H1 (cell line): ENCODE results near the gene HBEGF. TPM values are rescaled to one million over a fixed set of nuclear protein-coding genes. Genes with fewer than 3 reads are reported as not detected.

Source experiments
- CTCF ChIA-PET: fragments of 300-600 bp; sonication (Branson Sonifier 250); formaldehyde crosslinking; loops from one replicate; lab custom pipeline; 2021; ENCODE audit not compliant: partially characterized antibody; lab: Charles Lee
- POLR2A ChIA-PET: fragments of 300-600 bp; sonication (Branson Sonifier 250); formaldehyde crosslinking; loops from one replicate; lab custom pipeline; 2021; ENCODE audit warnings: inconsistent platforms; ENCODE audit not compliant: partially characterized antibody; lab: Charles Lee
- DNase-seq, 2 experiments: peaks; one replicate each; pipeline versions ENCODE4 v3.0.0 to v3.0.0-alpha.2; 2010 to 2022; ENCODE audit warnings: low spot score in 2 of 2, low read depth in 1 of 2, mixed read lengths in 1 of 2
- FAIRE-seq: peaks from 2 replicates; lab custom pipeline; 2011; peaks lifted over from hg19 to GRCh38; lab: Jason Lieb, UNC
- H2AFZ ChIP-seq: 2 replicates; pipeline ENCODE4 v1.8.1; 2012; ENCODE audit warnings: low read length, inconsistent platforms
- H2AK5ac ChIP-seq: 2 replicates; pipeline ENCODE4 v1.6.1; 2013; ENCODE audit warnings: low read depth, low read length
- H2BK120ac ChIP-seq: replicated peaks from 2 replicates; pipeline ENCODE3; 2013; ENCODE audit warnings: low read depth, low read length, inconsistent platforms
- H2BK12ac ChIP-seq: 2 replicates; pipeline ENCODE4 v1.6.1; 2013; ENCODE audit warnings: low read depth, low read length
- H2BK15ac ChIP-seq: 2 replicates; pipeline ENCODE4 v1.6.1; 2013; ENCODE audit warnings: low read length
- H2BK20ac ChIP-seq: 2 replicates; pipeline ENCODE4 v1.6.1; 2013; ENCODE audit warnings: low read length
- H2BK5ac ChIP-seq: 2 replicates; pipeline ENCODE4 v1.6.1; 2013; ENCODE audit warnings: low read depth, low read length
- H3K14ac ChIP-seq: 2 replicates; pipeline ENCODE4 v1.6.1; 2013; ENCODE audit warnings: inconsistent platforms; ENCODE audit not compliant: insufficient read length
- H3K18ac ChIP-seq: 2 replicates; pipeline ENCODE4 v1.6.1; 2013; ENCODE audit warnings: low read length; ENCODE audit errors: extremely low read depth
- H3K23ac ChIP-seq: 2 replicates; pipeline ENCODE4 v1.6.1; 2013; ENCODE audit warnings: inconsistent platforms; ENCODE audit not compliant: insufficient read length
- H3K23me2 ChIP-seq: 2 replicates; pipeline ENCODE4 v1.6.1; 2013; ENCODE audit warnings: low read depth, low read length
- H3K27ac ChIP-seq: 2 replicates; pipeline ENCODE4 v1.6.1; 2011; ENCODE audit warnings: low read depth, low read length, inconsistent platforms
- H3K27me3 ChIP-seq, 4 experiments: replicated peaks in 1 of 4; 1 replicate in 1 of 4; 2 replicates in 3 of 4; pipeline versions ENCODE4 v1.6.1 to v1.8.1; 2011 to 2013; ENCODE audit warnings: low read length in 3 of 4, mild to moderate bottlenecking in 3 of 4, inconsistent platforms in 2 of 4, mixed read lengths in 2 of 4, moderate library complexity in 1 of 4; ENCODE audit not compliant: control insufficient read depth in 3 of 4, insufficient read depth in 3 of 4; ENCODE audit errors: extremely low read depth in 1 of 4
- H3K36me3 ChIP-seq, 4 experiments: 2 replicates each; pipeline versions ENCODE4 v1.6.1 to v1.8.1; 2011 to 2013; ENCODE audit warnings: mild to moderate bottlenecking in 4 of 4, low read length in 3 of 4, moderate library complexity in 2 of 4, control low read depth in 1 of 4, inconsistent platforms in 1 of 4; ENCODE audit not compliant: insufficient read depth in 4 of 4, control insufficient read depth in 2 of 4
- H3K4ac ChIP-seq: replicated peaks from 2 replicates; pipeline ENCODE3; 2013; ENCODE audit warnings: low read length, low read depth, mixed read lengths, inconsistent platforms; ENCODE audit not compliant: insufficient read length
- H3K4me1 ChIP-seq, 4 experiments: replicated peaks in 1 of 4; 1 replicate in 1 of 4; 2 replicates in 3 of 4; pipeline versions ENCODE4 v1.6.1 to v1.8.1; 2011 to 2013; ENCODE audit warnings: low read length in 3 of 4, inconsistent platforms in 2 of 4, mixed read lengths in 1 of 4; ENCODE audit not compliant: insufficient read depth in 4 of 4, control insufficient read depth in 3 of 4
- H3K4me2 ChIP-seq, 2 experiments: 2 replicates each; pipeline versions ENCODE4 v1.6.1 to v1.8.1; 2011 to 2013; ENCODE audit warnings: low read depth in 2 of 2, low read length in 2 of 2, control low read depth in 1 of 2, inconsistent platforms in 1 of 2, mild to moderate bottlenecking in 1 of 2; ENCODE audit not compliant: insufficient read depth in 1 of 2
- H3K4me3 ChIP-seq, 4 experiments: fragments of 200-600, 300-600 bp in 1 of 4; sonication (generic), shearing (Covaris generic), sonication (Bioruptor Twin) in 1 of 4; 2 replicates each; pipeline versions ENCODE4 v1.5.1 to v1.8.1; 2011 to 2016; ENCODE audit warnings: low read length in 4 of 4, low read depth in 3 of 4, control low read depth in 2 of 4, inconsistent platforms in 2 of 4, mild to moderate bottlenecking in 2 of 4, mixed read lengths in 1 of 4, moderate library complexity in 1 of 4; ENCODE audit not compliant: insufficient read depth in 2 of 4; ENCODE audit errors: extremely low read depth in 1 of 4
- H3K56ac ChIP-seq: replicated peaks from 2 replicates; pipeline ENCODE3; 2013; ENCODE audit warnings: low read depth, mild to moderate bottlenecking, mixed read lengths, low read length, inconsistent platforms; ENCODE audit not compliant: insufficient read length
- H3K79me1 ChIP-seq: 2 replicates; pipeline ENCODE4 v1.6.1; 2013; ENCODE audit warnings: low read depth, low read length, control low read depth
- H3K79me2 ChIP-seq, 2 experiments: 2 replicates each; pipeline versions ENCODE4 v1.6.1 to v1.8.1; 2012 to 2013; ENCODE audit warnings: low read length in 2 of 2, mild to moderate bottlenecking in 2 of 2, inconsistent platforms in 1 of 2; ENCODE audit not compliant: insufficient read depth in 2 of 2, control insufficient read depth in 1 of 2
- H3K9ac ChIP-seq, 4 experiments: replicated peaks in 1 of 4; 1 replicate in 1 of 4; 2 replicates in 3 of 4; pipeline versions ENCODE4 v1.6.1 to v1.8.1; 2011 to 2013; ENCODE audit warnings: low read depth in 3 of 4, low read length in 3 of 4, control low read depth in 2 of 4, mild to moderate bottlenecking in 2 of 4, moderate library complexity in 2 of 4, inconsistent platforms in 1 of 4; ENCODE audit errors: extremely low read depth in 1 of 4
- H3K9me3 ChIP-seq, 2 experiments: 2 replicates each; pipeline versions ENCODE4 v1.6.1 to v1.8.1; 2012 to 2013; ENCODE audit warnings: mild to moderate bottlenecking in 2 of 2, moderate library complexity in 2 of 2, control low read depth in 1 of 2, inconsistent platforms in 1 of 2, low read depth in 1 of 2, low read length in 1 of 2, mixed read lengths in 1 of 2; ENCODE audit not compliant: insufficient read depth in 2 of 2
- H4K20me1 ChIP-seq, 2 experiments: replicated peaks in 1 of 2; 2 replicates each; pipeline versions ENCODE3 to v1.8.1; 2011 to 2013; ENCODE audit warnings: inconsistent platforms in 2 of 2, low read length in 2 of 2, mild to moderate bottlenecking in 1 of 2; ENCODE audit not compliant: insufficient read depth in 2 of 2, control insufficient read depth in 1 of 2
- H4K5ac ChIP-seq: 2 replicates; pipeline ENCODE4 v1.6.1; 2013; ENCODE audit warnings: low read length, low read depth, mixed read lengths, inconsistent platforms; ENCODE audit not compliant: insufficient read length
- H4K8ac ChIP-seq: 2 replicates; pipeline ENCODE4 v1.8.0; 2013; ENCODE audit warnings: mild to moderate bottlenecking, moderate library complexity, low read length, inconsistent platforms; ENCODE audit not compliant: insufficient read depth; ENCODE audit errors: extremely low read depth
- H4K91ac ChIP-seq: replicated peaks from 2 replicates; pipeline ENCODE3; 2013; ENCODE audit warnings: low read length, mixed read lengths, inconsistent platforms; ENCODE audit not compliant: insufficient read length
- ATF2 ChIP-seq: IDR thresholded peaks from 2 replicates; pipeline ENCODE4 v1.6.1; 2012; ENCODE audit warnings: low read length, inconsistent platforms
- ATF3 ChIP-seq: IDR thresholded peaks from 2 replicates; pipeline ENCODE4 v1.6.1; 2011; ENCODE audit warnings: low read depth, mild to moderate bottlenecking, low read length; ENCODE audit not compliant: insufficient read depth
- CREB1 ChIP-seq: IDR thresholded peaks from 2 replicates; pipeline ENCODE4 v1.6.1; 2012; ENCODE audit warnings: inconsistent platforms
- SP1 ChIP-seq: IDR thresholded peaks from 2 replicates; pipeline ENCODE4 v1.6.1; 2011; ENCODE audit warnings: low read depth, low read length
- SUZ12 ChIP-seq: fragments of 200-600 bp; sonication (generic); IDR thresholded peaks from 2 replicates; pipeline ENCODE4 v1.6.1; 2012; ENCODE audit warnings: mild to moderate bottlenecking, inconsistent platforms, low read length, moderate library complexity, mixed read lengths
- TBP ChIP-seq: IDR thresholded peaks from 2 replicates; pipeline ENCODE4 v1.6.1; 2011; ENCODE audit warnings: low read depth, low read length, improper control_type of control experiment
- TCF12 ChIP-seq: IDR thresholded peaks from 2 replicates; pipeline ENCODE4 v1.6.1; 2011; ENCODE audit warnings: low read depth, mild to moderate bottlenecking, low read length
- USF2 ChIP-seq: IDR thresholded peaks from 2 replicates; pipeline ENCODE4 v1.6.1; 2011; ENCODE audit warnings: low read length, improper control_type of control experiment
- WGBS, 2 experiments: shearing (Covaris generic) in 1 of 2; methylation state at CpG; one replicate each; pipeline versions ENCODE4 v1.1.6 to v1.1.7; 2013 to 2015; ENCODE audit warnings: low lambda C conversion rate in 2 of 2, mixed read lengths in 2 of 2, inconsistent platforms in 1 of 2, low coverage in 1 of 2, missing lambda C conversion rate in 1 of 2; ENCODE audit not compliant: insufficient replicate concordance in 2 of 2, insufficient coverage in 1 of 2, insufficient read length in 1 of 2; ENCODE audit errors: extremely low coverage in 1 of 2, missing lambda C conversion rate in 1 of 2; 5-methylcytosine and 5-hydroxymethylcytosine counted together
- polyA plus RNA-seq, 7 experiments: library from polyadenylated mRNA; depleted of rRNA in 3 of 7; stranded (reverse) in 5 of 7; unstranded in 2 of 7; fragments of >200 nt in 5 of 7; fragments of 200-250 nt in 2 of 7; gene quantifications; 1 replicate in 5 of 7; 2 replicates in 1 of 7; 4 replicates in 1 of 7; pipeline versions ENCODE4 v1.2.1 to v1.2.3, GENCODE V29; 2011 to 2013; ENCODE audit warnings: missing spikeins in 2 of 7, mixed read lengths in 2 of 7
- total RNA-seq: library from RNA; stranded (reverse); fragmentation: NEBNext Ultra II Directional; extraction: Animal tissue kit (Norgen Biotek cat#: 25700); gene quantifications from 2 replicates; pipeline ENCODE4 v1.2.1, GENCODE V29; 2021

The HBEGF gene
- total and polyA plus RNA-seq, 2 of the 8 experiments (the other 6 are each of a cell fraction or from before 2014, with no cell fraction given), result 2.4 to 2.5 TPM

- Histone ChIP-seq H2BK12ac (no peak overlapping the region), H4K20me1 (no peaks in the 10 kb centered on the region), H2AK5ac (no peak overlapping the region), H3K27ac (no peak overlapping the region), H3K27me3 (no peaks in the 10 kb centered on the region), H3K14ac (no peak overlapping the region), H4K91ac (no peak overlapping the region), H3K4me1 (no peaks in the 10 kb centered on the region), H3K23ac (no peak overlapping the region), H2BK120ac (no peak overlapping the region), H4K8ac (no peak overlapping the region), H2AFZ (no peak overlapping the region), H3K79me1 (no peaks in the 10 kb centered on the region), H3K36me3 (no peaks in the 10 kb centered on the region), H3K4me2 (no peak overlapping the region), H2BK5ac (no peak overlapping the region), H2BK20ac (no peak overlapping the region), H3K79me2 (no peaks in the 10 kb centered on the region), H3K9ac (no peak overlapping the region), H3K23me2 (no peaks in the 10 kb centered on the region), H3K9me3 (no peaks in the 10 kb centered on the region), H3K56ac (no peak overlapping the region), H2BK15ac (no peak overlapping the region), H4K5ac (no peak overlapping the region), H3K4ac (no peak overlapping the region), H3K18ac (no peak overlapping the region), H3K4me3 (no peak overlapping the region)
- WGBS, 2 experiments, result 83% methylated on average over 2 of the region's 2 CpGs; no CpG with 5 or more reads in 1 of the 2 experiments
- DNase-seq, result no peak
- FAIRE-seq, result no peak
- CTCF ChIA-PET, result interaction anchor here (1.8 to 1.9 kb wide), 2 partner anchors 10 to 20 kb away, joined by 4 to 12 read pairs; no protein-coding TSS in a partner anchor
- POLR2A ChIA-PET, result no interaction called here
- no peak for TF ChIP-seq SP1
- TF ChIP-seq CREB1, result no peak
- TF ChIP-seq ATF3, result no peak
- TF ChIP-seq TBP, result no peak
- TF ChIP-seq USF2, result no peak
- TF ChIP-seq TCF12, result no peak
- TF ChIP-seq SUZ12, result no peak
- TF ChIP-seq ATF2, result no peak
These were observed 36.9 kb upstream of the HBEGF start for GRCh38 chr5:140383300-140383699.
